SK-N-SH (cell line): ENCODE data around the gene VPREB1. TPM values are rescaled to one million over a fixed set of nuclear protein-coding genes. Genes with fewer than 3 reads are reported as not detected.

ENCODE experiments used
- CTCF ChIA-PET: fragments of 300-600, 350-600 bp; formaldehyde crosslinking; extraction: SDS; loops from one replicate; lab custom pipeline; 2021; lab: Yijun Ruan, JAX
- POLR2A ChIA-PET: fragments of 350-600 bp; sonication (Branson Sonifier 250); formaldehyde crosslinking; extraction: SDS; loops from one replicate; lab custom pipeline; 2020; ENCODE audit warnings: antibody characterized with exemption, inconsistent platforms; lab: Yijun Ruan, JAX
- DNase-seq: peaks from one replicate; pipeline ENCODE4 v3.0.0; 2012
- H2AFZ ChIP-seq: fragments of 200-600 bp; sonication (generic); 2 replicates; pipeline ENCODE4 v1.8.1; 2016; ENCODE audit warnings: antibody characterized with exemption, mild to moderate bottlenecking, low read depth
- H3F3A ChIP-seq: fragments of 200-600 bp; sonication (generic); replicated peaks from 2 replicates; pipeline ENCODE3; 2016; ENCODE audit warnings: antibody characterized with exemption, mild to moderate bottlenecking; ENCODE audit not compliant: insufficient read depth
- H3K27ac ChIP-seq, 2 experiments: fragments of 200-500 bp in 1 of 2; fragments of 200-600 bp in 1 of 2; sonication (Bioruptor generic) in 1 of 2; sonication (generic), shearing (Covaris generic) in 1 of 2; 2 replicates each; pipeline versions ENCODE4 v1.5.1 to v1.6.1; 2014 to 2016; ENCODE audit warnings: low read depth in 2 of 2, inconsistent platforms in 1 of 2, low read length in 1 of 2, mild to moderate bottlenecking in 1 of 2, mixed read lengths in 1 of 2
- H3K27me3 ChIP-seq: fragments of 200-600 bp; sonication (generic), shearing (Covaris generic); 2 replicates; pipeline ENCODE4 v1.6.1; 2016; ENCODE audit warnings: mixed run types; ENCODE audit not compliant: insufficient read depth
- H3K36me3 ChIP-seq, 2 experiments: fragments of 200-500 bp in 1 of 2; fragments of 200-600 bp in 1 of 2; sonication (Bioruptor generic) in 1 of 2; sonication (generic) in 1 of 2; replicated peaks in 1 of 2; 2 replicates each; pipeline versions ENCODE3 to v1.5.1; 2014 to 2016; ENCODE audit warnings: low read length in 1 of 2, mild to moderate bottlenecking in 1 of 2; ENCODE audit not compliant: insufficient read depth in 2 of 2, control insufficient read depth in 1 of 2
- H3K4me1 ChIP-seq, 2 experiments: fragments of 200-500 bp in 1 of 2; fragments of 200-600 bp in 1 of 2; sonication (Bioruptor generic) in 1 of 2; sonication (generic), shearing (Covaris generic) in 1 of 2; 2 replicates each; pipeline versions ENCODE4 v1.5.1 to v1.6.1; 2014 to 2016; ENCODE audit warnings: low read depth in 1 of 2, low read length in 1 of 2, mixed run types in 1 of 2; ENCODE audit not compliant: insufficient read depth in 2 of 2, control insufficient read depth in 1 of 2
- H3K4me2 ChIP-seq: fragments of 200-600 bp; sonication (generic), shearing (Covaris generic); 2 replicates; pipeline ENCODE4 v1.6.1; 2017; ENCODE audit warnings: mixed run types
- H3K4me3 ChIP-seq, 2 experiments: fragments of 200-500 bp in 1 of 2; fragments of 200-600 bp in 1 of 2; sonication (Bioruptor generic) in 1 of 2; sonication (generic), shearing (Covaris generic) in 1 of 2; 2 replicates each; pipeline versions ENCODE4 v1.5.1 to v1.8.1; 2014 to 2016; ENCODE audit warnings: low read depth in 2 of 2, inconsistent platforms in 1 of 2, low read length in 1 of 2, mild to moderate bottlenecking in 1 of 2, mixed read lengths in 1 of 2, moderate library complexity in 1 of 2
- H3K79me2 ChIP-seq: fragments of 200-600 bp; sonication (generic); 2 replicates; pipeline ENCODE4 v1.8.1; 2017; ENCODE audit warnings: mild to moderate bottlenecking; ENCODE audit not compliant: insufficient read depth
- H3K9ac ChIP-seq: fragments of 200-600 bp; sonication (generic); 2 replicates; pipeline ENCODE4 v1.6.1; 2017; ENCODE audit warnings: mixed run types
- H3K9me2 ChIP-seq: fragments of 200-600 bp; sonication (generic); 2 replicates; pipeline ENCODE4 v1.6.1; 2017; ENCODE audit warnings: mixed run types
- H3K9me3 ChIP-seq: fragments of 200-600 bp; sonication (generic); 2 replicates; pipeline ENCODE4 v1.6.1; 2017; ENCODE audit warnings: mixed run types, mild to moderate bottlenecking, moderate library complexity
- H4K20me1 ChIP-seq: fragments of 200-600 bp; sonication (generic); 2 replicates; pipeline ENCODE4 v1.6.1; 2017; ENCODE audit warnings: mild to moderate bottlenecking, mixed run types; ENCODE audit not compliant: insufficient read depth
- EZH2phosphoT487 ChIP-seq: fragments of 200-600 bp; sonication (generic); IDR thresholded peaks from 2 replicates; pipeline ENCODE4 v1.6.1; 2017; ENCODE audit warnings: low read depth, mixed run types, mild to moderate bottlenecking, antibody characterized with exemption, moderate library complexity, borderline replicate concordance
- FOXM1 ChIP-seq: IDR thresholded peaks from 2 replicates; pipeline ENCODE4 v1.4.0; 2012; ENCODE audit warnings: low read depth, mild to moderate bottlenecking
- JUND ChIP-seq: IDR thresholded peaks from 2 replicates; pipeline ENCODE4 v1.4.0; 2012
- MXI1 ChIP-seq: IDR thresholded peaks from 2 replicates; pipeline ENCODE4 v1.6.1; 2012; ENCODE audit warnings: mild to moderate bottlenecking, low read depth, low read length, improper control_type of control experiment
- NRF1 ChIP-seq: IDR thresholded peaks from 2 replicates; pipeline ENCODE4 v1.6.1; 2012; ENCODE audit warnings: low read depth, mild to moderate bottlenecking, low read length
- RAD21 ChIP-seq: IDR thresholded peaks from 2 replicates; pipeline ENCODE4 v1.6.1; 2012; ENCODE audit warnings: mild to moderate bottlenecking, low read length
- RXRA ChIP-seq: IDR thresholded peaks from 2 replicates; pipeline ENCODE4 v1.4.0; 2012; ENCODE audit warnings: low read depth, mild to moderate bottlenecking, borderline replicate concordance
- SMC3 ChIP-seq: IDR thresholded peaks from 2 replicates; pipeline ENCODE4 v1.6.1; 2012; ENCODE audit warnings: low read depth, low read length, improper control_type of control experiment
- TCF12 ChIP-seq: IDR thresholded peaks from 2 replicates; pipeline ENCODE4 v1.4.0; 2012
- USF1 ChIP-seq: IDR thresholded peaks from 2 replicates; pipeline ENCODE4 v1.4.0; 2012; ENCODE audit warnings: low read depth, borderline replicate concordance
- WGBS: methylation state at CpG from one replicate; pipeline ENCODE4 v1.1.6; 2017; ENCODE audit warnings: low lambda C conversion rate; 5-methylcytosine and 5-hydroxymethylcytosine counted together
- polyA plus RNA-seq, 3 experiments: library from polyadenylated mRNA; depleted of rRNA; stranded (reverse); fragments of >200 nt; gene quantifications; 2 replicates each; pipeline ENCODE4 v1.2.3, GENCODE V29; 2012
- TF ChIP-seq, protein P1 (sequence below): fragments of 150-350 bp; IDR thresholded peaks from 2 replicates; pipeline ENCODE4 v1.6.1; 2016; ENCODE audit warnings: mild to moderate bottlenecking, low read depth, low read length
- TF ChIP-seq, protein P2 (sequence below): IDR thresholded peaks from 2 replicates; pipeline ENCODE4 v1.6.1; 2012; ENCODE audit warnings: mild to moderate bottlenecking, low read depth, low read length, moderate library complexity
- TF ChIP-seq, protein P3 (sequence below): IDR thresholded peaks from 2 replicates; pipeline ENCODE4 v1.4.0; 2012; ENCODE audit warnings: low read depth, borderline replicate concordance

The VPREB1 gene
- polyA plus RNA-seq, 1 of the 3 experiments (the other 2 are of a cell fraction), result not detected

DNA sequence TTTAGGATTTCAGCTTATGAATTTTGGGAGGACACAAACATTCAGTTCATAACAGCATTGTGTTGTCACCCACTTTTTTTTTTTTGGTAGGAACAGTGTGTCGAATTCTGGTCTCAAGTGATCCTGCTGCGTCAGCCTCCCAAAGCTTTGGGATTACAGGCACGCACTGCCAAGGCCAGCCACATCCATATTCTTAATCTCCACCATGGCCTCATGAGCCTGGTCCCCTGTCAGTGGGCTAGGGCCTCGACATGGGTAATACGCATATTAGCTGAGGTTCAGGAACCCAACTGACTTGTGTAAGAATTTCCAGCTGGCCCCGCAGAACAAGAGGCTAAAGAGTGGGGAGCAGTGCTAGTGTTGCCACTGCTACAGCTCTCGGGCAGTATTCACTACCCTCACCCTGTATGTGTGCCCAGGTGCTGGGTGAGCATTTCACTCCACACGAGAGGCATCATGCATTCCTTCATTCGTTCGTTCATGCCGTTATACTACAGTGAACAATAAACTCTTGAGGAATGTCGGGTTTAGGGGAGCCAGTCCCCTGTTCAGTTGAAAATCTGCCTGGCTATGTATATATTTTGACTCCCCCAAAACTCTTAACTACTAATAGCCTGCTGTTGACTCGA lies 5.2 kb upstream of the VPREB1 start:
- H3K4me3 ChIP-seq, result no peak overlapping the region
- no peaks in the 10 kb centered on the region for H3K9me3 ChIP-seq
- H3K4me1 ChIP-seq, result no peaks in the 10 kb centered on the region
- no peak for TF ChIP-seq USF1
- no peak for TF ChIP-seq JUND
- TF ChIP-seq MXI1, result no peak
- TF ChIP-seq, protein P1, sequence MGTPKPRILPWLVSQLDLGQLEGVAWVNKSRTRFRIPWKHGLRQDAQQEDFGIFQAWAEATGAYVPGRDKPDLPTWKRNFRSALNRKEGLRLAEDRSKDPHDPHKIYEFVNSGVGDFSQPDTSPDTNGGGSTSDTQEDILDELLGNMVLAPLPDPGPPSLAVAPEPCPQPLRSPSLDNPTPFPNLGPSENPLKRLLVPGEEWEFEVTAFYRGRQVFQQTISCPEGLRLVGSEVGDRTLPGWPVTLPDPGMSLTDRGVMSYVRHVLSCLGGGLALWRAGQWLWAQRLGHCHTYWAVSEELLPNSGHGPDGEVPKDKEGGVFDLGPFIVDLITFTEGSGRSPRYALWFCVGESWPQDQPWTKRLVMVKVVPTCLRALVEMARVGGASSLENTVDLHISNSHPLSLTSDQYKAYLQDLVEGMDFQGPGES, result no peak
- TF ChIP-seq NRF1, result no peak
- TF ChIP-seq, protein P2, sequence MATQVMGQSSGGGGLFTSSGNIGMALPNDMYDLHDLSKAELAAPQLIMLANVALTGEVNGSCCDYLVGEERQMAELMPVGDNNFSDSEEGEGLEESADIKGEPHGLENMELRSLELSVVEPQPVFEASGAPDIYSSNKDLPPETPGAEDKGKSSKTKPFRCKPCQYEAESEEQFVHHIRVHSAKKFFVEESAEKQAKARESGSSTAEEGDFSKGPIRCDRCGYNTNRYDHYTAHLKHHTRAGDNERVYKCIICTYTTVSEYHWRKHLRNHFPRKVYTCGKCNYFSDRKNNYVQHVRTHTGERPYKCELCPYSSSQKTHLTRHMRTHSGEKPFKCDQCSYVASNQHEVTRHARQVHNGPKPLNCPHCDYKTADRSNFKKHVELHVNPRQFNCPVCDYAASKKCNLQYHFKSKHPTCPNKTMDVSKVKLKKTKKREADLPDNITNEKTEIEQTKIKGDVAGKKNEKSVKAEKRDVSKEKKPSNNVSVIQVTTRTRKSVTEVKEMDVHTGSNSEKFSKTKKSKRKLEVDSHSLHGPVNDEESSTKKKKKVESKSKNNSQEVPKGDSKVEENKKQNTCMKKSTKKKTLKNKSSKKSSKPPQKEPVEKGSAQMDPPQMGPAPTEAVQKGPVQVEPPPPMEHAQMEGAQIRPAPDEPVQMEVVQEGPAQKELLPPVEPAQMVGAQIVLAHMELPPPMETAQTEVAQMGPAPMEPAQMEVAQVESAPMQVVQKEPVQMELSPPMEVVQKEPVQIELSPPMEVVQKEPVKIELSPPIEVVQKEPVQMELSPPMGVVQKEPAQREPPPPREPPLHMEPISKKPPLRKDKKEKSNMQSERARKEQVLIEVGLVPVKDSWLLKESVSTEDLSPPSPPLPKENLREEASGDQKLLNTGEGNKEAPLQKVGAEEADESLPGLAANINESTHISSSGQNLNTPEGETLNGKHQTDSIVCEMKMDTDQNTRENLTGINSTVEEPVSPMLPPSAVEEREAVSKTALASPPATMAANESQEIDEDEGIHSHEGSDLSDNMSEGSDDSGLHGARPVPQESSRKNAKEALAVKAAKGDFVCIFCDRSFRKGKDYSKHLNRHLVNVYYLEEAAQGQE, result no peak
- no peak for TF ChIP-seq SMC3
- no peak for TF ChIP-seq TCF12
- TF ChIP-seq RAD21, result no peak
- TF ChIP-seq RXRA, result no peak
- no peak for TF ChIP-seq FOXM1
- TF ChIP-seq EZH2phosphoT487, result no peak
- TF ChIP-seq, protein P3, sequence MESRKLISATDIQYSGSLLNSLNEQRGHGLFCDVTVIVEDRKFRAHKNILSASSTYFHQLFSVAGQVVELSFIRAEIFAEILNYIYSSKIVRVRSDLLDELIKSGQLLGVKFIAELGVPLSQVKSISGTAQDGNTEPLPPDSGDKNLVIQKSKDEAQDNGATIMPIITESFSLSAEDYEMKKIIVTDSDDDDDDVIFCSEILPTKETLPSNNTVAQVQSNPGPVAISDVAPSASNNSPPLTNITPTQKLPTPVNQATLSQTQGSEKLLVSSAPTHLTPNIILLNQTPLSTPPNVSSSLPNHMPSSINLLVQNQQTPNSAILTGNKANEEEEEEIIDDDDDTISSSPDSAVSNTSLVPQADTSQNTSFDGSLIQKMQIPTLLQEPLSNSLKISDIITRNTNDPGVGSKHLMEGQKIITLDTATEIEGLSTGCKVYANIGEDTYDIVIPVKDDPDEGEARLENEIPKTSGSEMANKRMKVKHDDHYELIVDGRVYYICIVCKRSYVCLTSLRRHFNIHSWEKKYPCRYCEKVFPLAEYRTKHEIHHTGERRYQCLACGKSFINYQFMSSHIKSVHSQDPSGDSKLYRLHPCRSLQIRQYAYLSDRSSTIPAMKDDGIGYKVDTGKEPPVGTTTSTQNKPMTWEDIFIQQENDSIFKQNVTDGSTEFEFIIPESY, result no peak
- TF ChIP-seq, all 33 proteins: peak for 0
- WGBS, result 43% methylated on average over 13 of the region's 13 CpGs
- no peak overlapping the region for H3K4me2 ChIP-seq
- H3K27me3 ChIP-seq, result peaks cover 52% of the 10 kb centered on the region
- H4K20me1 ChIP-seq, result no peaks in the 10 kb centered on the region
- H3F3A ChIP-seq, result no peaks in the 10 kb centered on the region
- H3K9ac ChIP-seq, result no peak overlapping the region
- H3K79me2 ChIP-seq, result no peaks in the 10 kb centered on the region
- ChIA-PET CTCF (interaction anchor here (0.9 to 2.5 kb wide), 2 partner anchors 38 to 104 kb away, joined by 3 to 10 read pairs; no protein-coding TSS in a partner anchor), POLR2A (no interaction called here)
- no peaks in the 10 kb centered on the region for H3K36me3 ChIP-seq
- no peak for DNase-seq
- no peak overlapping the region for H2AFZ ChIP-seq
- no peaks in the 10 kb centered on the region for H3K9me2 ChIP-seq
- no peak overlapping the region for H3K27ac ChIP-seq
